Mesodermal cell (in vitro differentiated cells): ENCODE data around the gene TMC6.
"Not testable (repeated sequence)": the region's sequence is repeated elsewhere in the genome, so short reads cannot be mapped to it uniquely, and the experiment has no call there.

Experiments used
- H3K27ac ChIP-seq: 2 replicates; pipeline ENCODE4 v1.7.0; 2013; ENCODE audit warnings: mild to moderate bottlenecking, low read depth, low read length, moderate library complexity; ENCODE audit not compliant: severe bottlenecking
- H3K36me3 ChIP-seq: 2 replicates; pipeline ENCODE4 v1.7.1; 2013; ENCODE audit warnings: mild to moderate bottlenecking, low read length, moderate library complexity; ENCODE audit not compliant: control insufficient read depth, insufficient read depth
- H3K4me1 ChIP-seq: one replicate; pipeline ENCODE4 v1.7.1; 2013; ENCODE audit warnings: mild to moderate bottlenecking, low read length; ENCODE audit not compliant: insufficient read depth, control insufficient read depth, poor library complexity, severe bottlenecking
- H3K4me3 ChIP-seq: 2 replicates; pipeline ENCODE4 v1.7.0; 2013; ENCODE audit warnings: low read length, control low read depth, mild to moderate bottlenecking; ENCODE audit not compliant: insufficient read depth, poor library complexity, severe bottlenecking; ENCODE audit errors: extremely low read depth
- H3K9me3 ChIP-seq: 2 replicates; pipeline ENCODE4 v1.7.1; 2013; ENCODE audit warnings: mild to moderate bottlenecking, low read length, moderate library complexity; ENCODE audit not compliant: control insufficient read depth
- WGBS, 2 experiments: methylation state at CpG; one replicate each; pipeline ENCODE4 v1.1.5; 2013; ENCODE audit warnings: missing lambda C conversion rate in 2 of 2; ENCODE audit not compliant: insufficient coverage in 2 of 2; 5-methylcytosine and 5-hydroxymethylcytosine counted together

Gene TMC6

GRCh38 chr17:78082355-78082872 is 46.1 kb downstream of the TMC6 start:
- not testable (repeated sequence) for H3K4me1 ChIP-seq, H3K4me3 ChIP-seq, H3K9me3 ChIP-seq, H3K27ac ChIP-seq
- 92 to 100% methylated on average over 2 of the region's 5 CpGs for WGBS, 2 experiments
- peaks cover 29% of the 10 kb centered on the region for H3K36me3 ChIP-seq

- 40 to 100% methylated on average over 1 of the region's 3 CpGs for WGBS, 2 experiments
- Histone ChIP-seq H3K9me3 (no peaks in the 10 kb centered on the region), H3K27ac (no peak overlapping the region), H3K4me1 (no peaks in the 10 kb centered on the region), H3K4me3 (no peak overlapping the region), H3K36me3 (peaks cover 26% of the 10 kb centered on the region)
Measured at GRCh38 chr17:78081551-78081950, 47.0 kb downstream of the TMC6 start.

- no peak overlapping the region for H3K27ac ChIP-seq
- H3K4me1 ChIP-seq: no peaks in the 10 kb centered on the region
- peaks cover 38% of the 10 kb centered on the region for H3K36me3 ChIP-seq
- no peaks in the 10 kb centered on the region for H3K9me3 ChIP-seq
- 80 to 97% methylated on average over 1 to 3 of the region's 6 CpGs for WGBS, 2 experiments
- H3K4me3 ChIP-seq: no peak overlapping the region
Measured at GRCh38 chr17:78079253-78079652, 49.3 kb downstream of the TMC6 start.

GRCh38 chr17:78075545-78075944 is 53.0 kb downstream of the TMC6 start:
- H3K27ac ChIP-seq: no peak overlapping the region
- H3K36me3 ChIP-seq: peaks cover 64% of the 10 kb centered on the region
- no peak overlapping the region for H3K4me3 ChIP-seq
- 89 to 93% methylated on average over 4 to 5 of the region's 5 CpGs for WGBS, 2 experiments
- no peaks in the 10 kb centered on the region for H3K4me1 ChIP-seq
- H3K9me3 ChIP-seq: no peaks in the 10 kb centered on the region

GRCh38 chr17:78075011-78075410 is 53.5 kb downstream of the TMC6 start:
- Histone ChIP-seq H3K27ac (no peak overlapping the region), H3K4me3 (no peak overlapping the region), H3K9me3 (no peaks in the 10 kb centered on the region), H3K36me3 (peaks cover 66% of the 10 kb centered on the region), H3K4me1 (no peaks in the 10 kb centered on the region)
- 94 to 96% methylated on average over 8 to 10 of the region's 10 CpGs for WGBS, 2 experiments

GRCh38 chr17:78072961-78073360 is 55.6 kb downstream of the TMC6 start:
- peaks cover 67% of the 10 kb centered on the region for H3K36me3 ChIP-seq
- H3K4me3 ChIP-seq: no peak overlapping the region
- no peak overlapping the region for H3K27ac ChIP-seq
- WGBS, 2 experiments: 93 to 100% methylated on average over 3 of the region's 3 CpGs
- H3K9me3 ChIP-seq: no peaks in the 10 kb centered on the region
- H3K4me1 ChIP-seq: no peaks in the 10 kb centered on the region

- 81 to 86% methylated on average over 2 of the region's 4 CpGs for WGBS, 2 experiments
- H3K4me1 ChIP-seq: no peaks in the 10 kb centered on the region
- no peaks in the 10 kb centered on the region for H3K9me3 ChIP-seq
- H3K27ac ChIP-seq: no peak overlapping the region
- peaks cover 47% of the 10 kb centered on the region for H3K36me3 ChIP-seq
- no peak overlapping the region for H3K4me3 ChIP-seq
Measured at GRCh38 chr17:78069695-78070094, 58.9 kb downstream of the TMC6 start.

GRCh38 chr17:78066976-78067375 is 61.6 kb downstream of the TMC6 start:
- 83% methylated on average over 2 of the region's 4 CpGs; no CpG with 5 or more reads in 1 of the 2 experiments for WGBS, 2 experiments
- H3K4me1 ChIP-seq, H3K27ac ChIP-seq, H3K9me3 ChIP-seq, H3K4me3 ChIP-seq: not testable (repeated sequence)
- H3K36me3 ChIP-seq: peaks cover 22% of the 10 kb centered on the region

- H3K4me3 ChIP-seq: no peak overlapping the region
- H3K9me3 ChIP-seq: no peaks in the 10 kb centered on the region
- no peaks in the 10 kb centered on the region for H3K4me1 ChIP-seq
- H3K27ac ChIP-seq: no peak overlapping the region
- H3K36me3 ChIP-seq: peaks cover 9% of the 10 kb centered on the region
- WGBS, 2 experiments: 97% methylated on average over 4 of the region's 4 CpGs; no CpG with 5 or more reads in 1 of the 2 experiments
Measured at GRCh38 chr17:78064708-78065107, 63.8 kb downstream of the TMC6 start.

- no peak overlapping the region for H3K27ac ChIP-seq
- no peaks in the 10 kb centered on the region for H3K9me3 ChIP-seq
- peaks cover 3% of the 10 kb centered on the region for H3K36me3 ChIP-seq
- no peaks in the 10 kb centered on the region for H3K4me1 ChIP-seq
- no peak overlapping the region for H3K4me3 ChIP-seq
Measured at GRCh38 chr17:78063489-78063888, 65.1 kb downstream of the TMC6 start.

- 100% methylated on average over 2 of the region's 2 CpGs for WGBS, 2 experiments
- Histone ChIP-seq H3K4me1 (no peaks in the 10 kb centered on the region), H3K27ac (no peak overlapping the region), H3K4me3 (no peak overlapping the region), H3K36me3 (no peaks in the 10 kb centered on the region), H3K9me3 (no peaks in the 10 kb centered on the region)
Measured at GRCh38 chr17:78062596-78062995, 66.0 kb downstream of the TMC6 start.
